A673 (cell line): ENCODE measurements around the gene EPHB2. TPM values are rescaled to one million over a fixed set of nuclear protein-coding genes. Genes with fewer than 3 reads are reported as not detected.

ENCODE experiments used
- BruUV-seq: library from RNA; stranded (reverse); fragments of 400-500 nt; replicated peaks from 2 replicates; lab custom pipeline; 2021; lab: Mats Ljungman, UMichigan
- CTCF ChIA-PET: fragments of 300-600 bp; sonication (Branson Sonifier 250); formaldehyde crosslinking; loops from one replicate; lab custom pipeline; 2022; ENCODE audit warnings: antibody characterized with exemption; lab: Charles Lee
- POLR2A ChIA-PET: fragments of 300-600 bp; sonication (Branson Sonifier 250); formaldehyde crosslinking; loops from one replicate; lab custom pipeline; 2022; ENCODE audit warnings: antibody characterized with exemption; ENCODE audit not compliant: low non-redundant PET; lab: Charles Lee
- DNase-seq: peaks from one replicate; pipeline ENCODE4 v3.0.0-alpha.2; 2015; ENCODE audit warnings: low spot score
- H3K27ac ChIP-seq: fragments of 200-600 bp; sonication (generic); 2 replicates; pipeline ENCODE4 v1.5.1; 2016; ENCODE audit warnings: mixed run types, low read depth, mild to moderate bottlenecking, mixed read lengths, antibody characterized with exemption, low read length; ENCODE audit not compliant: poor library complexity, severe bottlenecking
- H3K27me3 ChIP-seq: fragments of 200-600 bp; sonication (generic); replicated peaks from 2 replicates; pipeline ENCODE4 v1.6.1; 2017; ENCODE audit warnings: mixed run types, low read depth, mild to moderate bottlenecking, mixed read lengths, antibody characterized with exemption, low read length; ENCODE audit not compliant: insufficient read depth, poor library complexity
- H3K36me3 ChIP-seq: fragments of 200-600 bp; sonication (generic); 2 replicates; pipeline ENCODE4 v1.6.1; 2016; ENCODE audit warnings: mixed run types, mild to moderate bottlenecking, mixed read lengths, antibody characterized with exemption, low read length; ENCODE audit not compliant: insufficient read depth, poor library complexity, severe bottlenecking
- H3K4me1 ChIP-seq: fragments of 200-600 bp; sonication (generic); 2 replicates; pipeline ENCODE4 v1.6.1; 2017; ENCODE audit warnings: mixed run types, mild to moderate bottlenecking, mixed read lengths, antibody characterized with exemption, low read length; ENCODE audit not compliant: insufficient read depth, poor library complexity, severe bottlenecking
- H3K4me3 ChIP-seq: fragments of 200-600 bp; sonication (generic); 2 replicates; pipeline ENCODE4 v1.5.1; 2016; ENCODE audit warnings: low read depth, mixed run types, mild to moderate bottlenecking, mixed read lengths, low read length; ENCODE audit not compliant: poor library complexity, severe bottlenecking
- H3K9me3 ChIP-seq: fragments of 200-600 bp; sonication (generic); 2 replicates; pipeline ENCODE4 v1.6.1; 2016; ENCODE audit warnings: mixed run types, low read depth, mild to moderate bottlenecking, mixed read lengths, antibody characterized with exemption, low read length; ENCODE audit not compliant: poor library complexity, severe bottlenecking
- CTCF ChIP-seq: fragments of 300-800, 200-600 bp; sonication (generic); conservative IDR thresholded peaks from 2 replicates; pipeline ENCODE4 v1.5.1; 2017; ENCODE audit warnings: low read depth, mild to moderate bottlenecking, antibody characterized with exemption, low read length, moderate library complexity, mixed read lengths
- EZH2 ChIP-seq: fragments of 200-600 bp; sonication (generic); IDR thresholded peaks from 2 replicates; pipeline ENCODE4 v1.6.1; 2017; ENCODE audit warnings: borderline replicate concordance, low read depth, mild to moderate bottlenecking, mixed read lengths, antibody characterized with exemption, low read length; ENCODE audit not compliant: poor library complexity, severe bottlenecking
- intact Hi-C: fragments of 100-400 bp; cut with micrococcal nuclease; formaldehyde crosslinking; loops from one replicate; pipeline ENCODE4 v1.10.0; 2022; ENCODE audit not compliant: unreplicated experiment
- total RNA-seq: library from RNA; stranded (reverse); gene quantifications from 2 replicates; pipeline ENCODE4 v1.2.3, GENCODE V29; 2021

Gene EPHB2
- total RNA-seq, 1 experiment from 2014 or later = 10.4 TPM

DNA sequence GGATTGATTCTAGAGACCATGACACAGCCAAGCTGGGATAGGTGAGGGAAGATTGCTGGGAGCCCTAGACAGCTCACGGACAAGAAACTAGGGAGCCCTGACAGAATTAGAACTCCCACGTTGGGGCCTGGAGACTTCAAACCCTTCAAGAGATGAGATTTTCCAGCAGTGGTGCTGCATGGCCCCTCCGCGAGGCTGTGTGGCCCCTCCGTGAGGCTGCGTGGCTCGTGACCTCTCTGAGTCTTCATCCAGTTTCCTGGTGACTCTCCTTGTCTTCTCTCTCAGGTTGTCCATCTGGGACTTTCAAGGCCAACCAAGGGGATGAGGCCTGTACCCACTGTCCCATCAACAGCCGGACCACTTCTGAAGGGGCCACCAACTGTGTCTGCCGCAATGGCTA lies 152.1 kb downstream of the EPHB2 start:
- no peaks in the 10 kb centered on the region for H3K9me3 ChIP-seq
- H3K36me3 ChIP-seq = no peaks in the 10 kb centered on the region
- H3K27ac ChIP-seq = no peak overlapping the region
- no peak overlapping the region for H3K4me3 ChIP-seq
- intact Hi-C loops = loop anchor here (10.0 kb wide), 1 partner anchor 158 kb away; no protein-coding TSS in a partner anchor
- TF ChIP-seq EZH2 = no peak
- TF ChIP-seq CTCF = no peak
- H3K27me3 ChIP-seq = no peaks in the 10 kb centered on the region
- ChIA-PET POLR2A (no interaction called here), CTCF (no interaction called here)
- no peaks in the 10 kb centered on the region for H3K4me1 ChIP-seq
- no TSS peak for BruUV-seq
- DNase-seq = no peak

- intact Hi-C loops = loop anchor here (10.0 kb wide), 1 partner anchor 159 kb away; no protein-coding TSS in a partner anchor
- Histone ChIP-seq H3K9me3 (no peaks in the 10 kb centered on the region), H3K27ac (no peak overlapping the region), H3K4me3 (no peak overlapping the region), H3K27me3 (no peaks in the 10 kb centered on the region), H3K36me3 (no peaks in the 10 kb centered on the region), H3K4me1 (no peaks in the 10 kb centered on the region)
- ChIA-PET CTCF (no interaction called here), POLR2A (no interaction called here)
- TF ChIP-seq CTCF (no peak), EZH2 (no peak)
- BruUV-seq = no TSS peak
- DNase-seq = no peak
Observed at GRCh38 chr1:22863766-22864165, 153.1 kb downstream of the EPHB2 start.

DNA sequence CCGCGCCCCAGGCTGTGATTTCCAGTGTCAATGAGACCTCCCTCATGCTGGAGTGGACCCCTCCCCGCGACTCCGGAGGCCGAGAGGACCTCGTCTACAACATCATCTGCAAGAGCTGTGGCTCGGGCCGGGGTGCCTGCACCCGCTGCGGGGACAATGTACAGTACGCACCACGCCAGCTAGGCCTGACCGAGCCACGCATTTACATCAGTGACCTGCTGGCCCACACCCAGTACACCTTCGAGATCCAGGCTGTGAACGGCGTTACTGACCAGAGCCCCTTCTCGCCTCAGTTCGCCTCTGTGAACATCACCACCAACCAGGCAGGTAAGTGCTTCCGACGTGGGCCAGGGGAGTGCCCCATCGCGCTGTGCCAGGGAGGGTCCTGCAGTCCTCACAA lies 154.2 kb downstream of the EPHB2 start:
- H3K9me3 ChIP-seq = no peaks in the 10 kb centered on the region
- ChIA-PET CTCF (interaction anchor here (1.5 kb wide), 1 partner anchor 160 kb away, joined by 4 read pairs; no protein-coding TSS in a partner anchor), POLR2A (no interaction called here)

More for the DNA sequence above, 154.2 kb downstream of the EPHB2 start:
- H3K4me1 ChIP-seq = no peaks in the 10 kb centered on the region
- no TSS peak for BruUV-seq
- DNase-seq = no peak
- no peak overlapping the region for H3K27ac ChIP-seq
- no peak overlapping the region for H3K4me3 ChIP-seq
- no peaks in the 10 kb centered on the region for H3K27me3 ChIP-seq
- intact Hi-C loops = loop anchor here (10.0 kb wide), 1 partner anchor 160 kb away; no protein-coding TSS in a partner anchor
- H3K36me3 ChIP-seq = no peaks in the 10 kb centered on the region
- TF ChIP-seq EZH2 (no peak), CTCF (no peak)
